Liver (tissue), 3 donors: ENCODE measurements around the gene SFT2D1.

ENCODE experiments used
- ATF3 ChIP-seq: IDR thresholded peaks from 2 replicates; pipeline ENCODE4 v1.6.1; 2016; ENCODE audit warnings: antibody characterized with exemption
- EGR1 ChIP-seq, 2 donors: IDR thresholded peaks; 2 replicates each; pipeline ENCODE4 v1.6.1; 2016 to 2018; ENCODE audit warnings: antibody characterized with exemption in 2 of 2, low read depth in 2 of 2
- FOXA1 ChIP-seq: IDR thresholded peaks from 2 replicates; pipeline ENCODE4 v1.6.1; 2016; ENCODE audit warnings: antibody characterized with exemption
- GABPA ChIP-seq, 2 donors: IDR thresholded peaks in 1 of 2; conservative IDR thresholded peaks in 1 of 2; 2 replicates each; pipeline ENCODE4 v1.6.1; 2016; ENCODE audit warnings: antibody characterized with exemption in 2 of 2, mild to moderate bottlenecking in 1 of 2, moderate library complexity in 1 of 2
- HNF4A ChIP-seq, 2 donors: conservative IDR thresholded peaks; 2 replicates each; pipeline ENCODE4 v1.6.1; 2016; ENCODE audit warnings: antibody characterized with exemption in 2 of 2, mild to moderate bottlenecking in 2 of 2
- HNF4G ChIP-seq: IDR thresholded peaks from 2 replicates; pipeline ENCODE4 v1.6.1; 2016; ENCODE audit warnings: antibody characterized with exemption
- JUND ChIP-seq, 2 donors: IDR thresholded peaks; 2 replicates each; pipeline ENCODE4 v1.6.1; 2016; ENCODE audit warnings: antibody characterized with exemption in 2 of 2
- MAX ChIP-seq: IDR thresholded peaks from 2 replicates; pipeline ENCODE4 v1.6.1; 2016; ENCODE audit warnings: antibody characterized with exemption
- RAD21 ChIP-seq, 2 donors: IDR thresholded peaks; 2 replicates each; pipeline ENCODE4 v1.6.1; 2016; ENCODE audit warnings: antibody characterized with exemption in 2 of 2, mild to moderate bottlenecking in 2 of 2
- TAF1 ChIP-seq: conservative IDR thresholded peaks from 2 replicates; pipeline ENCODE4 v1.6.1; 2016; ENCODE audit warnings: antibody characterized with exemption, mild to moderate bottlenecking
- YY1 ChIP-seq: IDR thresholded peaks from 2 replicates; pipeline ENCODE4 v1.6.1; 2016; ENCODE audit warnings: antibody characterized with exemption, mild to moderate bottlenecking
- TF ChIP-seq, protein P1 (sequence below): fragments of 150-350 bp; IDR thresholded peaks from 2 replicates; pipeline ENCODE4 v1.5.1; 2017; ENCODE audit warnings: improper control_type of control experiment, low read depth, low read length; ENCODE audit not compliant: missing input control
- TF ChIP-seq, protein P2 (sequence below): IDR thresholded peaks from 2 replicates; pipeline ENCODE4 v1.6.1; 2016; ENCODE audit warnings: antibody characterized with exemption, mild to moderate bottlenecking
- donor health status: healthy.
- donor health status: healthy.

- TF ChIP-seq EGR1 (IDR thresholded peaks at IDR 0.05; ENCODE audit: low read depth in 2 of 2) (no peak), MAX (no peak), TAF1 (no peak), FOXA1 (no peak), JUND (IDR thresholded peaks at IDR 0.05) (no peak), ATF3 (no peak), YY1 (no peak), GABPA (IDR thresholded peaks at IDR 0.05 in 1 of 2, conservative IDR thresholded peaks at IDR 0.05 in 1 of 2) (no peak), HNF4A (conservative IDR thresholded peaks at IDR 0.05) (no peak), HNF4G (no peak), RAD21 (IDR thresholded peaks at IDR 0.05) (no peak)
- TF ChIP-seq, protein P1, sequence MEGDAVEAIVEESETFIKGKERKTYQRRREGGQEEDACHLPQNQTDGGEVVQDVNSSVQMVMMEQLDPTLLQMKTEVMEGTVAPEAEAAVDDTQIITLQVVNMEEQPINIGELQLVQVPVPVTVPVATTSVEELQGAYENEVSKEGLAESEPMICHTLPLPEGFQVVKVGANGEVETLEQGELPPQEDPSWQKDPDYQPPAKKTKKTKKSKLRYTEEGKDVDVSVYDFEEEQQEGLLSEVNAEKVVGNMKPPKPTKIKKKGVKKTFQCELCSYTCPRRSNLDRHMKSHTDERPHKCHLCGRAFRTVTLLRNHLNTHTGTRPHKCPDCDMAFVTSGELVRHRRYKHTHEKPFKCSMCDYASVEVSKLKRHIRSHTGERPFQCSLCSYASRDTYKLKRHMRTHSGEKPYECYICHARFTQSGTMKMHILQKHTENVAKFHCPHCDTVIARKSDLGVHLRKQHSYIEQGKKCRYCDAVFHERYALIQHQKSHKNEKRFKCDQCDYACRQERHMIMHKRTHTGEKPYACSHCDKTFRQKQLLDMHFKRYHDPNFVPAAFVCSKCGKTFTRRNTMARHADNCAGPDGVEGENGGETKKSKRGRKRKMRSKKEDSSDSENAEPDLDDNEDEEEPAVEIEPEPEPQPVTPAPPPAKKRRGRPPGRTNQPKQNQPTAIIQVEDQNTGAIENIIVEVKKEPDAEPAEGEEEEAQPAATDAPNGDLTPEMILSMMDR, result no peak
- TF ChIP-seq, protein P2, sequence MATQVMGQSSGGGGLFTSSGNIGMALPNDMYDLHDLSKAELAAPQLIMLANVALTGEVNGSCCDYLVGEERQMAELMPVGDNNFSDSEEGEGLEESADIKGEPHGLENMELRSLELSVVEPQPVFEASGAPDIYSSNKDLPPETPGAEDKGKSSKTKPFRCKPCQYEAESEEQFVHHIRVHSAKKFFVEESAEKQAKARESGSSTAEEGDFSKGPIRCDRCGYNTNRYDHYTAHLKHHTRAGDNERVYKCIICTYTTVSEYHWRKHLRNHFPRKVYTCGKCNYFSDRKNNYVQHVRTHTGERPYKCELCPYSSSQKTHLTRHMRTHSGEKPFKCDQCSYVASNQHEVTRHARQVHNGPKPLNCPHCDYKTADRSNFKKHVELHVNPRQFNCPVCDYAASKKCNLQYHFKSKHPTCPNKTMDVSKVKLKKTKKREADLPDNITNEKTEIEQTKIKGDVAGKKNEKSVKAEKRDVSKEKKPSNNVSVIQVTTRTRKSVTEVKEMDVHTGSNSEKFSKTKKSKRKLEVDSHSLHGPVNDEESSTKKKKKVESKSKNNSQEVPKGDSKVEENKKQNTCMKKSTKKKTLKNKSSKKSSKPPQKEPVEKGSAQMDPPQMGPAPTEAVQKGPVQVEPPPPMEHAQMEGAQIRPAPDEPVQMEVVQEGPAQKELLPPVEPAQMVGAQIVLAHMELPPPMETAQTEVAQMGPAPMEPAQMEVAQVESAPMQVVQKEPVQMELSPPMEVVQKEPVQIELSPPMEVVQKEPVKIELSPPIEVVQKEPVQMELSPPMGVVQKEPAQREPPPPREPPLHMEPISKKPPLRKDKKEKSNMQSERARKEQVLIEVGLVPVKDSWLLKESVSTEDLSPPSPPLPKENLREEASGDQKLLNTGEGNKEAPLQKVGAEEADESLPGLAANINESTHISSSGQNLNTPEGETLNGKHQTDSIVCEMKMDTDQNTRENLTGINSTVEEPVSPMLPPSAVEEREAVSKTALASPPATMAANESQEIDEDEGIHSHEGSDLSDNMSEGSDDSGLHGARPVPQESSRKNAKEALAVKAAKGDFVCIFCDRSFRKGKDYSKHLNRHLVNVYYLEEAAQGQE, result no peak
Measured at GRCh38 chr6:166315436-166315835, 26.9 kb downstream of the SFT2D1 start.
